H1 (cell line): Measurements from ENCODE around the gene PRUNE1. TPM values are rescaled to one million over a fixed set of nuclear protein-coding genes. Genes with fewer than 3 reads are reported as not detected.

Source experiments
- ATF2 ChIP-seq: IDR thresholded peaks from 2 replicates; pipeline ENCODE4 v1.6.1; 2012; ENCODE audit warnings: low read length, inconsistent platforms
- BCL11A ChIP-seq, 2 experiments: IDR thresholded peaks; one replicate each; pipeline ENCODE4 v1.6.1; 2011; ENCODE audit warnings: low read depth in 2 of 2, low read length in 2 of 2, mild to moderate bottlenecking in 2 of 2
- BRCA1 ChIP-seq: IDR thresholded peaks from 2 replicates; pipeline ENCODE4 v1.6.1; 2012; ENCODE audit warnings: low read depth, low read length, improper control_type of control experiment
- CBX8 ChIP-seq: fragments of 300-800, 300-1000 bp; sonication (generic); IDR thresholded peaks from 2 replicates; pipeline ENCODE4 v1.7.1; 2016; ENCODE audit warnings: low read depth, low read length, borderline replicate concordance
- CEBPB ChIP-seq: IDR thresholded peaks from 2 replicates; pipeline ENCODE4 v1.6.1; 2012; ENCODE audit warnings: low read depth, low read length
- CHD1 ChIP-seq: IDR thresholded peaks from 2 replicates; pipeline ENCODE4 v1.6.1; 2012; ENCODE audit warnings: low read depth, low read length, improper control_type of control experiment
- CREB1 ChIP-seq: IDR thresholded peaks from 2 replicates; pipeline ENCODE4 v1.6.1; 2012; ENCODE audit warnings: inconsistent platforms
- CTBP2 ChIP-seq: IDR thresholded peaks from 2 replicates; pipeline ENCODE4 v1.7.0; 2011; ENCODE audit warnings: borderline replicate concordance, mild to moderate bottlenecking, moderate library complexity, mixed read lengths, low read length; ENCODE audit not compliant: insufficient read depth, insufficient read length
- EGR1 ChIP-seq: IDR thresholded peaks from 2 replicates; pipeline ENCODE4 v1.6.1; 2011; ENCODE audit warnings: low read depth, low read length, borderline replicate concordance
- EP300 ChIP-seq, 2 experiments: IDR thresholded peaks; 1 replicate in 1 of 2; 2 replicates in 1 of 2; pipeline ENCODE4 v1.6.1; 2011 to 2012; ENCODE audit warnings: low read depth in 2 of 2, low read length in 2 of 2, mild to moderate bottlenecking in 2 of 2, borderline replicate concordance in 1 of 2, inconsistent platforms in 1 of 2, moderate library complexity in 1 of 2
- EZH2 ChIP-seq: fragments of 200-600 bp; sonication (generic); IDR thresholded peaks from 2 replicates; pipeline ENCODE4 v1.7.1; 2012; ENCODE audit warnings: low read depth, mild to moderate bottlenecking, moderate library complexity, low read length, inconsistent platforms; ENCODE audit not compliant: severe bottlenecking
- FOSL1 ChIP-seq: IDR thresholded peaks from 2 replicates; pipeline ENCODE4 v1.6.1; 2011; ENCODE audit warnings: mild to moderate bottlenecking, low read depth, low read length, moderate library complexity; ENCODE audit not compliant: insufficient read depth
- GABPA ChIP-seq: IDR thresholded peaks from 2 replicates; pipeline ENCODE4 v1.6.1; 2011; ENCODE audit warnings: mild to moderate bottlenecking, low read length, moderate library complexity, borderline replicate concordance; ENCODE audit not compliant: insufficient read depth
- HDAC6 ChIP-seq: IDR thresholded peaks from one replicate; pipeline ENCODE4 v1.7.1; 2012; ENCODE audit warnings: low read depth, mild to moderate bottlenecking, inconsistent platforms, low read length, moderate library complexity
- KDM4A ChIP-seq: IDR thresholded peaks from one replicate; pipeline ENCODE4 v1.7.1; 2012; ENCODE audit warnings: low read depth, mild to moderate bottlenecking, moderate library complexity, low read length, inconsistent platforms; ENCODE audit not compliant: severe bottlenecking
- KDM5A ChIP-seq: fragments of 200-600 bp; IDR thresholded peaks from 2 replicates; pipeline ENCODE4 v1.7.1; 2012; ENCODE audit warnings: mild to moderate bottlenecking, low read length, inconsistent platforms, mixed read lengths
- MAFK ChIP-seq: IDR thresholded peaks from 2 replicates; pipeline ENCODE4 v1.6.1; 2012; ENCODE audit warnings: low read depth, mild to moderate bottlenecking, improper control_type of control experiment, low read length
- MAX ChIP-seq: IDR thresholded peaks from 2 replicates; pipeline ENCODE4 v1.6.1; 2012; ENCODE audit warnings: inconsistent platforms
- NANOG ChIP-seq: IDR thresholded peaks from 2 replicates; pipeline ENCODE4 v1.6.1; 2011; ENCODE audit warnings: low read length, low read depth, mild to moderate bottlenecking, inconsistent platforms; ENCODE audit not compliant: insufficient read depth, poor library complexity, severe bottlenecking
- POLR2AphosphoS5 ChIP-seq: IDR thresholded peaks from 2 replicates; pipeline ENCODE4 v1.6.1; 2011; ENCODE audit warnings: low read depth, low read length
- SAP30 ChIP-seq: fragments of 300-600 bp; sonication (generic); IDR thresholded peaks from 2 replicates; pipeline ENCODE4 v1.7.1; 2012; ENCODE audit warnings: low read length, moderate library complexity, mild to moderate bottlenecking, inconsistent platforms; ENCODE audit not compliant: insufficient read depth, insufficient replicate concordance
- SRF ChIP-seq: IDR thresholded peaks from 2 replicates; pipeline ENCODE4 v1.6.1; 2011; ENCODE audit warnings: mild to moderate bottlenecking, low read depth, low read length, moderate library complexity
- TBP ChIP-seq: IDR thresholded peaks from 2 replicates; pipeline ENCODE4 v1.6.1; 2011; ENCODE audit warnings: low read depth, low read length, improper control_type of control experiment
- polyA plus RNA-seq, 7 experiments: library from polyadenylated mRNA; depleted of rRNA in 3 of 7; stranded (reverse) in 5 of 7; unstranded in 2 of 7; fragments of >200 nt in 5 of 7; fragments of 200-250 nt in 2 of 7; gene quantifications; 1 replicate in 5 of 7; 2 replicates in 1 of 7; 4 replicates in 1 of 7; pipeline versions ENCODE4 v1.2.1 to v1.2.3, GENCODE V29; 2011 to 2013; ENCODE audit warnings: missing spikeins in 2 of 7, mixed read lengths in 2 of 7
- total RNA-seq: library from RNA; stranded (reverse); fragmentation: NEBNext Ultra II Directional; extraction: Animal tissue kit (Norgen Biotek cat#: 25700); gene quantifications from 2 replicates; pipeline ENCODE4 v1.2.1, GENCODE V29; 2021

PRUNE1 gene
- total and polyA plus RNA-seq, 2 of the 8 experiments (the other 6 are each of a cell fraction or from before 2014, with no cell fraction given) = 32.8 to 54.2 TPM

GRCh38 chr1:150981177-150981804, 27.0 kb upstream of the PRUNE1 start (continued):
- TF ChIP-seq CTBP2 (peak; percentile 14), EZH2 (peak; percentile 8), CEBPB (peak; percentile 87), SRF (no peak), POLR2AphosphoS5 (peak; percentile 77; the same call in 1 of the 2 replicates), KDM4A (no peak), SAP30 (no peak), EP300 (IDR thresholded peaks at IDR 0.05; ENCODE audit: borderline replicate concordance in 1 of 2, low read depth in 2 of 2, low read length in 2 of 2) (no peak), CBX8 (no peak), MAFK (no peak), TBP (peak; percentile 74), NANOG (no peak), CHD1 (no peak), ATF2 (no peak), BCL11A (IDR thresholded peaks at IDR 0.05; ENCODE audit: low read depth in 2 of 2, low read length in 2 of 2) (no peak), BRCA1 (no peak), EGR1 (no peak), FOSL1 (no peak), CREB1 (no peak), HDAC6 (no peak), GABPA (no peak), MAX (no peak), KDM5A (no peak)
